GM19452 (cell line): Measurements from ENCODE around the gene SLC26A6.
A peak's percentile ranks its signal among the peaks of the same experiment; 100 is the strongest.

ENCODE experiments used
- ATAC-seq: cut with Tn5 transposase; IDR thresholded peaks from one replicate; pipeline ENCODE4 v1.9.1; 2021; ENCODE audit not compliant: unreplicated experiment

Gene SLC26A6

DNA sequence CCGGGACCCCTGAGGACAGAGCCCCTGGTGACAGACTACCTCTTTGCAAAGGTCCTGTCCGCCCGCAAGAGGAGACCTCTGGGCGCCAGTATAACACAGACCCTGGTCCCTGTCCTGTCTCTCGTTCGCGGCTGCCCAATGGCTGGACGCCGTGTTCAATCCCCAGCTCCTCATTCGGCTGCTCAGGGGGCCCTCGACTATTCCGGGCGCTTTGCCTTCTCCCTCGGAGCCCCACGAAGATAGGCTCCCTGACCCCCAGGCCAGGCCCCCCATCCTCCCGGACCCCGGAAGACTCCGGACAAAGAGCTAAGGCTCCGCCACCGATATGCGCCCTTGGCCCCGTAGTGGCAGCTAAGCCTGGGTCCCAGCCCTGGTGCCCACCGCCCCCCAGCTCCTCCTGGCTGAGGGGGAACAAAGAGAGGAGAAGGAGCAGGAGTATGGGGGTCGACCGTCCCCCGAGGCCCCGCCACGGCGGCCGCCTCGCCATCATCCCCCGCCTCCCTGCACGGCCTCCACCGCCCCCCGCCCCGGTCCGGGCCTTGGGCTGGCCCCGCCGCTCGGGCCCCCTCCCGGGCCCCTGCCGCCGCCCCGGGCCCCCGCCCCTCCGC, 27.0 kb upstream of the SLC26A6 start:
- no peak for ATAC-seq

- no peak for ATAC-seq
Measured at GRCh38 chr3:48661501-48662144, 26.4 kb upstream of the SLC26A6 start.

- ATAC-seq, result no peak
Measured at GRCh38 chr3:48660800-48661400, 25.6 kb upstream of the SLC26A6 start.

GRCh38 chr3:48656841-48657281, 21.6 kb upstream of the SLC26A6 start:
- ATAC-seq, result no peak

DNA sequence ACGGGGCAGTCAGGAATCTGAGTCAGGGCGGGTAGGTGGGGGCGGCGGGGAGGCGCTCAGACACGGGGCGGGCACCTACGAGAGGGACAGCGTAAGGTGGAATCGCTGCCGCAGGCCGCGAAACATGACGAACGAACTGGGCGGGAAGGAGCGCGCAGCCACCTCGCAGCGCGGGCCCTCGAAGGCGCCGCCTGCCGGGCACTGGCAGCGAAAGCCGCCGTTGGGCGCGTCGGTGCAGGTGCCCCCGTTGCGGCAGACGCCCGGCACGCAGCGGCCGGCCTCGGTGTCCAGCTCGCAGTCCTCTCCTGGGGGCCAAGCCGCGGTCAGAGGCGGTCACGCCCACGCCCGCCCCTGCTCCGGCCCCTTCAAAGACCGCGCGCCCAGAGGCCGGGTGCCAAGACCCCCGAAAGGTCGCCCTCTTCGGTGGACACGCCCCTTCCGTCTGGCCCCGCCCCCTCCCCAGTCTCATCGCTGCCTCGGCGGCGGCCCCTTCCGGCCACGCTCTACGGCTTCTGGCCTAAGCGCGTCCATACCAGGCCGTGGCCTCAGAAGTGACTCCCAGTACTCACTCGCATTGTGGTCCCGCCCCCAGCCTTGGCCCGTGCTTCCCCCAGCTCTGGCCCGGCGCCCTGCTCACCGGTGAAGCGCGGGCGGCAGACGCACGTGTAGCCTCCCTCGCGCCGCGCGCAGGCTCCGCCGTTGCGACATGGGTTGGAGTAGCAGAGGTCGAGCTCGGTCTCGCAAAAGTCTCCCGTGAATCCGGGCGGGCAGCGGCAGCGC, 21.0 kb upstream of the SLC26A6 start:
- peak; percentile 54 for ATAC-seq

DNA sequence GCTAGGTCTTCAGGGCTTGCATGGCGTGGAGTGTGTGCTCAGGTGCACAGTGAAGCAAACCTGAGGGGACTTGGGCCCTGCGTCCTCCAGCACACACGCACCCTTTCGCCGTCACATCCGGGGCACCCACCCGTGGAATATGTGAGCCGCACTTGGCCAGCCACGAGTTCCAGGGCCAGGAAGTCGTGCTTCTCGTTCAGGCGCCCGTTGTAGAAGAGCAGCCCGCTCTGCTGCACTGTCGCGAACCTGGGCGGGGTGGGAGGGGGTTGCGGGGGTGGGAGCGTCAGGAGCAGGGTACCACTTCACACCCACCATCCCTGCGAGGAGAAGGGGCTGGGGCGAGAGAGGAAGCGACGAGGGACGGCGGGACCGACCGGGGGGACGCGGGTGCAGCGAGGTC, 20.3 kb upstream of the SLC26A6 start:
- ATAC-seq, result no peak

GRCh38 chr3:48655063-48655462, 19.8 kb upstream of the SLC26A6 start:
- no peak for ATAC-seq

- no peak for ATAC-seq
Measured at GRCh38 chr3:48652923-48653715, 17.9 kb upstream of the SLC26A6 start.

- no peak for ATAC-seq
Measured at GRCh38 chr3:48651771-48652170, 16.5 kb upstream of the SLC26A6 start.

DNA sequence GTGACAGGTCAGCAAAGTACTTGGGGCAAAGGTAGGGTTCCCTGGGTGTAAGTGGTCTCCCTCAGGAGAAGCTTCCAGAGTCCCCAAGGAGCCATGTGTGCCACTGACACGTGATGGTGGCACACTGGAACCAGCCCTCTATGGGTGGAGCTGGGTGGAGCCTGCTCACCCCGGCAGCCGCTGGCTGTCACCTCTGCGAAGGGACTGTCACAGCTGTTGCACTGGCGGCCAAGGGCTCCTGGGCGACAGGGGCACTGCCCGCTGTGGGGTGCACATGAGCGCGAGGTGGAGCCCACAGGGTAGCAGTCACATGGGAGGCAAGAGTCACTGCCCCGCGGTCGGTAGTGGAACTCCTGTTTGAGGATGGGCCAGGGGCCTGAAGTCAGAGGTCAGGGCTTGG, 15.5 kb upstream of the SLC26A6 start:
- ATAC-seq, result no peak

- ATAC-seq, result no peak
Measured at GRCh38 chr3:48648188-48648850, 13.1 kb upstream of the SLC26A6 start.

DNA sequence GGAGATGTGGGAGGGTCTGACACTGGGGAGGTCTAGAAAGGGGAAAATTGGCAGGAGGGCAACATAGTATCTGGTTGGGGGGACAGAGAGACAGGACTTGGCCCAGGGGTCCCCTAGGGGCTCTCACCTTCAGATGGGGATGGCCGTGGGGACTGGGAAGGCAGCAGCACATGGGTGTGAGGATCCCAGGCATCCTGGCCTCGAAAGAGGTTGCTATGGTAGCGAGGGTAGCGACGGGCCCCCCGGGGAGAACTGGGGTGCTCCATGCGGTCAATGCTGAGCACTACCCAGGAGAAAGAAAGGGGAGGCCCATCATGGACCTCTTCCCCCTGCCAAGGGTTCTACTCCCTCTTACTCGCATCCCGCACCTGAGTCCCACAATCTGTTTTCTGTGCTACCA, 12.5 kb upstream of the SLC26A6 start:
- no peak for ATAC-seq

DNA sequence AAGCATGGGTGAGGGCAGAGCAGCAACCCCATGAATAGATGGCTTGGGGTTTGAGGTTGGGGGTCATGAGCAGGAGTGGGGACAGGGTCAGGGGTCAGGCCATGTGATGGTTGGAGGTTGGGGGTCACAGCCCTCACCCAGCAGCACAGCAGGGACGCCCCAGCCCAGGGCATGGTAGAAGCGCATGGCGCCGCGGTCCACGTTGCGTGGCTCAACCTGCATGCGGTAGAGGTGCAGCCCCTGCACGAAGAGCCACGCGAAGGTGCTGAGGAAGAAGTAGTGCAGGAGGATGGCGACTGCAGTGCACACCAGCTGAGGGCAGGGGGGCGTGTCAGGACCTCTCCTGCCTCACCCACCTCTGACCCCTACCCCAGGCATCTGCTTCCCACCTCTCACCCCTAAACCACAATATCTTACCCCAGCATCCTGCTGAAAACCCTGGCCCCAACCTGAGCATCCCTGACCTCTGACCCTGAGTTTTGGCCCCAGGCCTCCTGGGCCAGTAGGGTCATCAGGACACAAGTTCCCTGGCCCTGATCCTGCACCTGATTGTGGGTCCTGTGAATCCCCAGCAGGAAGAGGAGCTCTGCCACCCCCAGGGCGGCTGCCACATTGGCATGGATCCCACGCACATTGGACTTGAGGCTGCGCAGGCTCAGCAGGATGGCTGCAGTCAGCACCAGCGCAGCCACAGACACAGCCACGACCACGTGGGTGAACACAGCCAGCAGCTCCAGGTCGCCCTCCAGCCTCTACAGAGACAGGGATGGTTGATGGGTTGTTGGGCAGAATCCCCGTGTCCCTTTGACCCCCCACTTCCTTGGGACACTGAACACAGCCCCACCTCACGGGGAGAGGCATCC, 9.9 kb upstream of the SLC26A6 start:
- no peak for ATAC-seq

DNA sequence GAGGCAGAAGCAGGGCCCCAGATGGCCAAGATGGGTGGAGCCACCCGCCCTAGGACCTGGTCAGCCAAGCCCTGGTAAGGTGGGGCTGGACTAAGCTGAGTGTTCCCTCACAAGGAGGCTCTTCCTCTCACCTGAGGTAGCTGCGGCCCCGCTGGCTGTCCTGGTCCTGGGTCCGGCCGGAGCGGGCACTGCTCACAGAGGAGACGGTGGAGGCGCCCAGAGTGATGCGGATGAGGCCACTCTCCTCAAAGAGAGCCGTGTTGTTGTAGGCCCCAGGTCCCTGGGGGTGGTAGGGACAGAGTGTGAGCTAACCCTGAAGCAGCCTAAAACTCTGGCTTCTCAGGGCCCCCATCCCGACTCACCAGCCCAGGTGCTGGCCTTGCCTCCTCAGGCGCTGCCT, 7.3 kb upstream of the SLC26A6 start:
- no peak for ATAC-seq

DNA sequence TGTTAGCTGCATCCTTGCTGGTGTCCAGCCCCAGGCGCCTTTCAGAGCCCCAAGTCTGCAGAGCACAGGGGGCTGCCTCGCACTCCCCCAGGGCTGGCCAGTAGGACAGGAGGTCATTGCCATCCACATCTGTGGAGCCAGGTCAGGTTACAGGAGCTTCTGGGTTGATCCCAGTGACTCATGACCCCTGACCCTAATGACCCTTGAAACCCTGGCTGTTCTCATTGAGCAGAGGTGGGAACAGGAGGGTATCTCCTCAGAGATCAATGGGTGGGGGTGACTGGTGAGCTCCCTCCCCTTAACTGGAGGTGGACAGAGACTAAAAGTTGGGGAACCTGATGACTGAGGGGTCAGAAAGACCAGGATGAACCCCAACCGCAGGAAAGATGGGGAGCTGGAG, 6.1 kb upstream of the SLC26A6 start:
- ATAC-seq, result no peak

GRCh38 chr3:48639944-48640606, 4.8 kb upstream of the SLC26A6 start:
- ATAC-seq, result no peak

- ATAC-seq, result no peak
Measured at GRCh38 chr3:48637305-48637704, 2.0 kb upstream of the SLC26A6 start.

GRCh38 chr3:48636149-48636655, 941 bp upstream of the SLC26A6 start:
- no peak for ATAC-seq
